GM23338 (cell line): Measurements from ENCODE around the gene CNPY3. TPM values are rescaled to one million over a fixed set of nuclear protein-coding genes. Genes with fewer than 3 reads are reported as not detected.

Experiments
- ATAC-seq: fragments of 200-7000 bp; cut with Tn5 transposase; 3 replicates; pipeline ENCODE4 v1.9.1; 2020
- DNase-seq: peaks from one replicate; pipeline ENCODE4 v3.0.0-alpha.2; 2015; ENCODE audit warnings: low spot score
- H2AFZ ChIP-seq: fragments of 200-600 bp; sonication (generic); 2 replicates; pipeline ENCODE4 v1.8.0; 2016; ENCODE audit warnings: antibody characterized with exemption, mild to moderate bottlenecking, moderate library complexity
- H3F3A ChIP-seq: fragments of 200-600 bp; sonication (generic); replicated peaks from 2 replicates; pipeline ENCODE4 v1.8.0; 2017; ENCODE audit warnings: antibody characterized with exemption, mixed run types, low read depth
- H3K27ac ChIP-seq: fragments of 200-600 bp; sonication (generic); 2 replicates; pipeline ENCODE4 v1.6.1; 2016; ENCODE audit warnings: low read depth
- H3K27me3 ChIP-seq: fragments of 200-600 bp; sonication (generic); 2 replicates; pipeline ENCODE4 v1.8.0; 2016; ENCODE audit warnings: mild to moderate bottlenecking, mixed run types, moderate library complexity; ENCODE audit not compliant: insufficient read depth
- H3K36me3 ChIP-seq: fragments of 200-600 bp; sonication (generic); 2 replicates; pipeline ENCODE4 v1.8.0; 2016; ENCODE audit warnings: mild to moderate bottlenecking; ENCODE audit not compliant: insufficient read depth
- H3K4me1 ChIP-seq: fragments of 200-600 bp; sonication (generic); 2 replicates; pipeline ENCODE4 v1.8.0; 2016; ENCODE audit warnings: mild to moderate bottlenecking, moderate library complexity; ENCODE audit not compliant: insufficient read depth
- H3K4me2 ChIP-seq: fragments of 200-600 bp; sonication (generic); 2 replicates; pipeline ENCODE4 v1.7.1; 2017; ENCODE audit warnings: mixed run types
- H3K4me3 ChIP-seq: fragments of 200-600 bp; sonication (generic); 2 replicates; pipeline ENCODE4 v1.6.1; 2016; ENCODE audit warnings: mixed run types
- H3K79me2 ChIP-seq: fragments of 200-600 bp; sonication (generic); replicated peaks from 2 replicates; pipeline ENCODE4 v1.8.0; 2017; ENCODE audit warnings: mild to moderate bottlenecking; ENCODE audit not compliant: insufficient read depth
- H3K9me2 ChIP-seq: fragments of 200-600 bp; sonication (generic); 2 replicates; pipeline ENCODE4 v1.8.0; 2017; ENCODE audit not compliant: insufficient read depth
- H4K20me1 ChIP-seq: fragments of 200-600 bp; sonication (generic); replicated peaks from 2 replicates; pipeline ENCODE4 v1.8.0; 2017; ENCODE audit warnings: mild to moderate bottlenecking; ENCODE audit not compliant: insufficient read depth
- H3K27ac Mint-ChIP-seq: 2 replicates; pipeline ENCODE4 v1.8.0; 2020; ENCODE audit warnings: inconsistent platforms, mild to moderate bottlenecking, moderate library complexity, mixed read lengths
- H3K27me3 Mint-ChIP-seq: 3 replicates; pipeline ENCODE4 v1.8.0; 2022; ENCODE audit warnings: low read depth, mild to moderate bottlenecking, moderate library complexity, mixed read lengths, inconsistent platforms; ENCODE audit not compliant: insufficient read depth, poor library complexity
- H3K36me3 Mint-ChIP-seq: 3 replicates; pipeline ENCODE4 v1.8.0; 2021; ENCODE audit warnings: low read depth, mild to moderate bottlenecking, inconsistent platforms, moderate library complexity, mixed read lengths
- H3K4me1 Mint-ChIP-seq: 3 replicates; pipeline ENCODE4 v1.8.0; 2020; ENCODE audit warnings: mild to moderate bottlenecking, inconsistent platforms, mixed read lengths
- H3K4me3 Mint-ChIP-seq: 3 replicates; pipeline ENCODE4 v1.8.0; 2021; ENCODE audit warnings: moderate library complexity, mild to moderate bottlenecking, inconsistent platforms, mixed read lengths
- H3K9me3 Mint-ChIP-seq: 3 replicates; pipeline ENCODE4 v1.8.0; 2020; ENCODE audit warnings: moderate library complexity, mild to moderate bottlenecking, inconsistent platforms, mixed read lengths
- CREB1 ChIP-seq: fragments of 250-450 bp; sonication (Bioruptor Pico); IDR thresholded peaks from 2 replicates; pipeline ENCODE4 v1.5.0; 2020; ENCODE audit warnings: low read depth, mild to moderate bottlenecking, moderate library complexity
- EZH2 ChIP-seq: fragments of 200-600 bp; sonication (generic); IDR thresholded peaks from one replicate; pipeline ENCODE4 v1.8.0; 2017; ENCODE audit warnings: antibody characterized with exemption, mild to moderate bottlenecking, low read depth; ENCODE audit not compliant: unreplicated experiment
- EZH2phosphoT487 ChIP-seq: fragments of 200-600 bp; sonication (generic); IDR thresholded peaks from one replicate; pipeline ENCODE4 v1.8.1; 2018; ENCODE audit warnings: antibody characterized with exemption; ENCODE audit not compliant: unreplicated experiment
- ZNF462 ChIP-seq: fragments of 250-450 bp; sonication (Bioruptor Pico); IDR thresholded peaks from 2 replicates; pipeline ENCODE4 v1.5.0; 2020; ENCODE audit warnings: mild to moderate bottlenecking, moderate library complexity
- polyA plus RNA-seq: library from polyadenylated mRNA; unstranded; fragments of >200 nt; fragmentation: Nextera tagmentation; extraction: Ambion mirVana; gene quantifications from 2 replicates; pipeline ENCODE4 v1.2.1, GENCODE V29; 2016
- total RNA-seq: library from RNA; depleted of rRNA; stranded (reverse); fragments of >200 nt; shearing (Covaris generic); gene quantifications from 2 replicates; pipeline ENCODE4 v1.2.3, GENCODE V29; 2014
- TF ChIP-seq, protein P1 (sequence below): IDR thresholded peaks from 2 replicates; pipeline ENCODE4 v1.6.1; 2016; ENCODE audit warnings: antibody characterized with exemption

CNPY3 gene
- total and polyA plus RNA-seq, 2 experiments from 2014 or later, result 67.0 to 74.5 TPM

DNA sequence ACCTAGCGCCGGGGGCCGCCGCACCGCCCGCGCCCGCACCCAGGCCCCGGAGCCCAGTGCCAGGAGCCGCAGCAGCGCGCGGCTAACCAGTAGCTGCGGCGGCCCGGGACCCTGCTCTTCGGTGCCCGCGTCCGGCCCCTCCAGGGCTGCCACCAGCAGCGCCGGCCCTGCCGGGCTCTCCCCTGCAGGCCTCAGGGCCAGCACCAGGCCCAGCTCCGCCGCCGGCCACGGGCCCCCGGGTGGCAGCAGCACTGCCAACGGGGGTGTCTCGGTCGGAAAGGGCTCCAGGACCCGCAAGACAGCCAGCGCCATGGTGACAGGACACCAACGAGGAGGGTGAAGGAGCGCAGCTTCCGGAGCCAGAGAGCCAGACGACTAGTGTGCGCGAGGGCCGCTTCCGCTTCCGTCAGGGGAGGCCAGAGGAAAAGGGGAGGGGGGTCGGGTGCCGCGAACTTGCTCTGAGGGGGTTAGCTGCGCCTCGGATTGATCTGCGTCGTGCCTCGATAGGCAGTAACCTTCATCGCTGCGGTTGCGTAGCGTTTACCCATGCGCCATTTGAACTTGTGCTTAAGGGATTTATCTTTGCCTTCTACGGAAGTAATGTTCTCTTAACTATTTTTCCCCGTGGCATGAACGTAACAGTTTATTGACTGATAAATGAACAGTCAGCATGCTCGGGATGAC is 49.7 kb downstream of the CNPY3 start, which contains the start of gene PEX6 (continued):
- TF ChIP-seq ZNF462, result no peak

- Histone ChIP-seq H3K9me2 (no peaks in the 10 kb centered on the region), H2AFZ (peak overlapping the region; percentile 92), H3K4me3 (peak overlapping the region; percentile 99), H3K4me1 (peaks cover 12% of the 10 kb centered on the region), H4K20me1 (no peaks in the 10 kb centered on the region; the same call in 1 of the 2 replicates), H3K27me3 (no peaks in the 10 kb centered on the region), H3K79me2 (peaks cover 5% of the 10 kb centered on the region; the same call in 1 of the 2 replicates), H3K27ac (peak overlapping the region; percentile 84), H3F3A (peaks cover 15% of the 10 kb centered on the region; the same call in 1 of the 2 replicates), H3K4me2 (peak overlapping the region; percentile 75), H3K36me3 (no peaks in the 10 kb centered on the region)
- Mint-ChIP-seq H3K27me3 (peaks cover 8% of the 10 kb centered on the region), H3K9me3 (no peaks in the 10 kb centered on the region), H3K4me1 (peaks cover 15% of the 10 kb centered on the region), H3K36me3 (no peaks in the 10 kb centered on the region), H3K4me3 (peak overlapping the region; percentile 81), H3K27ac (peak overlapping the region; percentile 94)
- ATAC-seq, result peak; percentile 6
- TF ChIP-seq EZH2phosphoT487 (no peak), EZH2 (no peak), CREB1 (CRISPR knock-in tag) (no peak)
- TF ChIP-seq, protein P1, sequence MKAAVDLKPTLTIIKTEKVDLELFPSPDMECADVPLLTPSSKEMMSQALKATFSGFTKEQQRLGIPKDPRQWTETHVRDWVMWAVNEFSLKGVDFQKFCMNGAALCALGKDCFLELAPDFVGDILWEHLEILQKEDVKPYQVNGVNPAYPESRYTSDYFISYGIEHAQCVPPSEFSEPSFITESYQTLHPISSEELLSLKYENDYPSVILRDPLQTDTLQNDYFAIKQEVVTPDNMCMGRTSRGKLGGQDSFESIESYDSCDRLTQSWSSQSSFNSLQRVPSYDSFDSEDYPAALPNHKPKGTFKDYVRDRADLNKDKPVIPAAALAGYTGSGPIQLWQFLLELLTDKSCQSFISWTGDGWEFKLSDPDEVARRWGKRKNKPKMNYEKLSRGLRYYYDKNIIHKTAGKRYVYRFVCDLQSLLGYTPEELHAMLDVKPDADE, result no peak
- DNase-seq, result no peak
Measured at GRCh38 chr6:42979523-42980177, 50.4 kb downstream of the CNPY3 start.
